Activated naive CD4-positive, alpha-beta T cell treated with anti-CD3 and anti-CD28 coated beads, Interleukin-2, amount 50 U/mL, for 24 hours (primary cell): ENCODE results near the gene CACNG8.

Experiments used
- H3K27ac Mint-ChIP-seq: one replicate; pipeline ENCODE4 v1.8.0; 2021; ENCODE audit warnings: mild to moderate bottlenecking, mixed read lengths
- H3K27me3 Mint-ChIP-seq: one replicate; pipeline ENCODE4 v1.8.0; 2021; ENCODE audit warnings: mixed read lengths
- H3K36me3 Mint-ChIP-seq: one replicate; pipeline ENCODE4 v1.8.0; 2021; ENCODE audit warnings: mixed read lengths
- H3K4me1 Mint-ChIP-seq: one replicate; pipeline ENCODE4 v1.8.0; 2021; ENCODE audit warnings: mixed read lengths
- H3K4me3 Mint-ChIP-seq: one replicate; pipeline ENCODE4 v1.8.0; 2021; ENCODE audit warnings: mild to moderate bottlenecking, mixed read lengths
- H3K9me3 Mint-ChIP-seq: one replicate; pipeline ENCODE4 v1.8.0; 2021; ENCODE audit warnings: mixed read lengths

CACNG8 gene

GRCh38 chr19:53980539-53981375, 18.0 kb downstream of the CACNG8 start:
- peaks cover 37% of the 10 kb centered on the region for H3K27me3 Mint-ChIP-seq
- peaks cover 35% of the 10 kb centered on the region for H3K4me1 Mint-ChIP-seq
- H3K9me3 Mint-ChIP-seq: no peaks in the 10 kb centered on the region
- H3K4me3 Mint-ChIP-seq: peak overlapping the region; percentile 66
- peak overlapping the region; percentile 87 for H3K27ac Mint-ChIP-seq
- H3K36me3 Mint-ChIP-seq: peaks cover 8% of the 10 kb centered on the region

GRCh38 chr19:53981376-53981951, 18.7 kb downstream of the CACNG8 start:
- Mint-ChIP-seq H3K27ac (no peak overlapping the region), H3K27me3 (peaks cover 34% of the 10 kb centered on the region), H3K9me3 (no peaks in the 10 kb centered on the region), H3K36me3 (peaks cover 8% of the 10 kb centered on the region), H3K4me3 (no peak overlapping the region), H3K4me1 (peaks cover 35% of the 10 kb centered on the region)

- peaks cover 31% of the 10 kb centered on the region for H3K27me3 Mint-ChIP-seq
- H3K4me3 Mint-ChIP-seq: no peak overlapping the region
- no peaks in the 10 kb centered on the region for H3K9me3 Mint-ChIP-seq
- no peak overlapping the region for H3K27ac Mint-ChIP-seq
- peaks cover 35% of the 10 kb centered on the region for H3K4me1 Mint-ChIP-seq
- H3K36me3 Mint-ChIP-seq: peaks cover 8% of the 10 kb centered on the region
These were observed 19.3 kb downstream of the CACNG8 start for GRCh38 chr19:53982001-53982451.

DNA sequence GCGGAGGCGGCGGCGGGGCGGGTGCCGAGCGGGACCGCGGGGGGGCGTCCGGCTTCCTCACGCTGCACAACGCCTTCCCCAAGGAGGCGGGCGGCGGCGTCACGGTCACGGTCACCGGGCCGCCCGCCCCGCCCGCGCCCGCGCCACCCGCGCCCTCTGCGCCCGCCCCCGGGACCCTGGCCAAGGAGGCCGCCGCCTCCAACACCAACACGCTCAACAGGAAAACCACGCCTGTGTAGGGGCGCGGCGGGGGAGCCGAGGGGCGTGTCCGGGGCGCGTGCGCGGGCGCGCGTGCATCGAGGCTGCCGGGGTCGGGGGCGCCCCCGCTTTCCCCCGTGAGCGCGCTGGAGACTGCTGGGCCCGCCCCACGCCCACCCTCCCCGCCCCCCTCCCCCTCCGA, 19.9 kb downstream of the CACNG8 start:
- peaks cover 31% of the 10 kb centered on the region for H3K4me1 Mint-ChIP-seq
- H3K4me3 Mint-ChIP-seq: no peak overlapping the region
- no peak overlapping the region for H3K27ac Mint-ChIP-seq
- H3K27me3 Mint-ChIP-seq: peaks cover 27% of the 10 kb centered on the region
- H3K36me3 Mint-ChIP-seq: peaks cover 8% of the 10 kb centered on the region
- no peaks in the 10 kb centered on the region for H3K9me3 Mint-ChIP-seq

- Mint-ChIP-seq H3K27ac (no peak overlapping the region), H3K9me3 (no peaks in the 10 kb centered on the region), H3K27me3 (peaks cover 24% of the 10 kb centered on the region), H3K4me3 (no peak overlapping the region), H3K36me3 (peaks cover 8% of the 10 kb centered on the region), H3K4me1 (peaks cover 26% of the 10 kb centered on the region)
These were observed 20.9 kb downstream of the CACNG8 start for GRCh38 chr19:53983457-53984289.

DNA sequence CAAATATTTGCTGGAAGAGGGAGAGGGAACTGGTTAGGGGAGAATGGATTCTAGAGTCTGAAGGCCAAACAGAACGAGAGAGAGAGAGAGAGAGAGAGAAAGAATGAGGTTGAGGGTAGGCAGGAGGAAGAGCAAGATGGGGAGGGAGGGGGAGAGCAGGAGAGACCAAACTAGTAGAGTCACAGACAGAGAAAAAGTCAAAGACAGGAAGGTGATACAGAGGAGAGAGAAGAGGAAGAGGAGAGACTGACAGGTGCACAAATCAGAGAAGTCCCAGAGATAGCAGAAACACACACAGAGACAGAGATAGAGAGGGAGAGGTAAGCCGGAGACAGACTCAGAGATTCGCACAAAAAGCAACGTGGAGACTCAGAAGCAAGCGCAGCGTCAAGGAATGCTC, 23.1 kb downstream of the CACNG8 start:
- no peak overlapping the region for H3K4me3 Mint-ChIP-seq

GRCh38 chr19:53988981-53989380, 26.2 kb downstream of the CACNG8 start:
- Mint-ChIP-seq H3K36me3 (no peaks in the 10 kb centered on the region), H3K27ac (no peak overlapping the region), H3K9me3 (no peaks in the 10 kb centered on the region), H3K4me1 (peaks cover 5% of the 10 kb centered on the region), H3K27me3 (peaks cover 18% of the 10 kb centered on the region), H3K4me3 (no peak overlapping the region)

More for the DNA sequence above, 23.1 kb downstream of the CACNG8 start:
- H3K9me3 Mint-ChIP-seq: no peaks in the 10 kb centered on the region
- H3K36me3 Mint-ChIP-seq: peaks cover 2% of the 10 kb centered on the region
- H3K4me1 Mint-ChIP-seq: peaks cover 7% of the 10 kb centered on the region
- H3K27ac Mint-ChIP-seq: no peak overlapping the region
- H3K27me3 Mint-ChIP-seq: peaks cover 10% of the 10 kb centered on the region

DNA sequence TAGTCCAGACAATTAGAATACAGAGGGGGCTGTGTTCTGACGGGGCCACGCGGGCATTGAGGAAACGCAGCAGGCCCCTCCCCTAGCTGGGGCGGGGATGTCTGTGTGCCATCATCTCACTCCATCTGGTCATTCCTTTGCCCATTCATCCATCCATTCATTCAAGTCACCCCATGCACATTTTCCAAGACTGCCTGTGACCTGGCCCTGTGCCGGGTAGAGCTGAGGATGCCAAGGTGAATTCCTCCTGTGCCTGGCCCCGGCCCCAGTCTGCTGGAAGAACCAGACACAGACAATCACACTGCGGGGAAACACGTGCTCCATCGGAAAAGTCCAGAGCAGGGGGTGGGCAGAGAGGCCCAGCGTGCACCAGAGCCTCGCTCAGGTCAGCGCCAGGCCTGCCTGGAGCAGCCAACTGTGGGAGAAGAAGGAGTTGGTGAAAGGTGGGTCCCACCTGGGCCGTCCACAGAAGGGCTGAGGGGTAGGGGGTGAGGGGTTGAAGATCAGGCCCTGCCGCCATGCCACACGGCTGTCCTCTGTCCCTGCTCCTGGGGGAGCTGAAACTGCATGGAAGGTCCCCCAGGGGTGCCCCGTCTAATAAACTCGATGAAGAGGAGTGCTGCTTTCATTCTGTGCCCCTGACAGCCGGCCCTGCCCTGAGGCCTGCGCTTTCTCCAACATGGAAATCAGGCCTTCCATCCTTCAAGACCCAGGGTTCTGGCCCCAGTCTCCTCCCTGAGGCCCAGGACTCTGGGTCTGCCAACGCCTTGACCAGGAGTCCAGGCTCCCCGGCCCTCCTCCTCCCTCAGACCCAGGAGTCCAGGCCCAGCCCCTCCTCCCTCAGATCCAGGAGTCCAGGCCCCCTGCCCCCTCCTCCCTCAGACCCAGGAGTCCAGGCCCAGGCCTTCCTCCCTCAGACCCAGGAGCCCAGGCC, 27.1 kb downstream of the CACNG8 start:
- Mint-ChIP-seq H3K27me3 (peaks cover 26% of the 10 kb centered on the region), H3K36me3 (no peaks in the 10 kb centered on the region), H3K27ac (no peak overlapping the region), H3K9me3 (no peaks in the 10 kb centered on the region), H3K4me3 (no peak overlapping the region), H3K4me1 (peaks cover 5% of the 10 kb centered on the region)

DNA sequence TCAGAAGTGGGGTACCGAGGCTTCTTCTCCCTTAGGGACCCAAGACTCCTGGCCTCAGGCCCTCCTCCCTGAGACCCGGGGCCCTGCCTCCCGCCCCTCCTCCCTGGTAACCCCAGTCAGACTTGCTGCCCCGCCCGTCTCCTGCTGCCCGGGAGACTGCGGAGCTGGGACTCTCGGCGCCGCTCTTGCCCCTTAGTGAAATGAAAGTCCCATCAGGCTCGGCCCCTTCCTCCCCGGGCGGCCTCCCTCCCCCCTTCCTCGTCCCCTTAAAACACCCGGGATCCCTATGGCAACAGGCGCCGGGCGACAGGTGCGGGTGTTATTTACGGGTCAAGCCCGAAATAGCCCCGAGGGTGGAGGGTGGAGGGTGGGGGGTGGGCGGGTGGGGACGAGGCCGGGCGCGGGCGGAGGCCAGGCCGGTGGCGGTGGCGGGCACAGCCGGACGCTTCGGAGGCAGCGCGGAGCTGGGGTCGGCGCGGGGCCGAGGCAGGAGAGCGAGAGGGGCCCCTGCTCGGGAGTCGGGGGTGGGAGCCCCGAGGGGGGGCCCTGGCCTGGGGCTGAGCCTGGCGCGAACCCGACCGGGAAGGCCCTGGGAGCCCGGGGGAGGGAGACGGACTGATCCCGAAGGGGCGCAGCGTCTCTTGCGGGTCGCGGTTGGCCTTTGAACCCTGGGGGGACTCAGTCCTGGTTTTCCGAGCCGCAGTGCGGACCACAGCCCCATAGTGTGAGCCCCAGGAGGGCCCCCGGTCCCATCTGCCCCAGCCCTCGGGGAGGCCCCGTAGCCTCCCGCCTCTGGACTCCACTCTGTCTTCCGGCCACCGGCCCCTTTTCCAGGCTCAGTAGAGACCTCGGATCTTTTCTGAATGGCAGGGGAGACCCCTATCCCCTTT, 28.7 kb downstream of the CACNG8 start, which contains the start of gene CACNG6:
TSS of gene CACNG6 (plus strand) at position 414 of the 890 bp plus-strand sequence. CDS start 1,241 bp downstream, outside the sequence.
- Mint-ChIP-seq H3K4me3 (peak within 1 kb of the TSS; percentile 40), H3K4me1 (peaks cover 5% of the 10 kb centered on the region), H3K27ac (no peak within 1 kb of the TSS), H3K9me3 (no peaks in the 10 kb centered on the region), H3K27me3 (peaks cover 35% of the 10 kb centered on the region), H3K36me3 (no peaks in the 10 kb centered on the region)

DNA sequence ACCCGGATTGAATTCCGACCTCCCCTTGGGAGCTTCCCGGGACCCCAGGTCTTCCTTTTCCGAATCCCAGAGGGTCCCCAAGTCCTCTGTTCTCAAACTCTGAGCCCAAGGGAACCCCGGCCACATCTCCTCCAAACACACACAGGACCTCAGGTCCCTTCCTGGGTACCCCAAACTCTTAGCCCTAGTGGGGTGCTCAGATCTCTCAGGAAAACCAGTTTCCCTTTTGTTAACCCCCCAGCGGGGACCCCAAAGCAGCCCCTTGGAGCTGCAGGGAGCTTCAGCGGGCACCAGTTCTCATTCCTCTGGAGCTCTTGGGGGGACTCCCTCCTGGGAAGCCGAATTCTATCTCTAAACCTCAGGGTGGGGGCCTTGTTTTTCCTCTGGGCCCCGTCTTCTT, 29.5 kb downstream of the CACNG8 start:
- H3K4me3 Mint-ChIP-seq: peak overlapping the region; percentile 40
- peaks cover 37% of the 10 kb centered on the region for H3K27me3 Mint-ChIP-seq
- H3K27ac Mint-ChIP-seq: no peak overlapping the region

DNA sequence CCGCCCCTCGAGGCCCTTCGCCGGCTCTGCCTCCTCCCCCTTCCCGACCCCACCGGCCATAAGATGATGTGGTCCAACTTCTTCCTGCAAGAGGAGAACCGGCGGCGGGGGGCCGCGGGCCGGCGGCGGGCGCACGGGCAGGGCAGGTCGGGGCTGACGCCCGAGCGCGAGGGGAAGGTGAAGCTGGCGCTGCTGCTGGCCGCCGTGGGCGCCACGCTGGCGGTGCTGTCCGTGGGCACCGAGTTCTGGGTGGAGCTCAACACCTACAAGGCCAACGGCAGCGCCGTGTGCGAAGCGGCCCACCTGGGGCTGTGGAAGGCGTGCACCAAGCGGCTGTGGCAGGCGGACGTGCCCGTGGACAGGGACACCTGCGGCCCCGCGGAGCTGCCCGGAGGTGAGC, 30.1 kb downstream of the CACNG8 start:
- no peak overlapping the region for H3K27ac Mint-ChIP-seq
- H3K4me3 Mint-ChIP-seq: no peak overlapping the region
- peaks cover 40% of the 10 kb centered on the region for H3K27me3 Mint-ChIP-seq
- peaks cover 5% of the 10 kb centered on the region for H3K4me1 Mint-ChIP-seq
- H3K36me3 Mint-ChIP-seq: no peaks in the 10 kb centered on the region
- no peaks in the 10 kb centered on the region for H3K9me3 Mint-ChIP-seq

More for the DNA sequence above, 29.5 kb downstream of the CACNG8 start:
- Mint-ChIP-seq H3K9me3 (no peaks in the 10 kb centered on the region), H3K36me3 (no peaks in the 10 kb centered on the region), H3K4me1 (peaks cover 5% of the 10 kb centered on the region)

DNA sequence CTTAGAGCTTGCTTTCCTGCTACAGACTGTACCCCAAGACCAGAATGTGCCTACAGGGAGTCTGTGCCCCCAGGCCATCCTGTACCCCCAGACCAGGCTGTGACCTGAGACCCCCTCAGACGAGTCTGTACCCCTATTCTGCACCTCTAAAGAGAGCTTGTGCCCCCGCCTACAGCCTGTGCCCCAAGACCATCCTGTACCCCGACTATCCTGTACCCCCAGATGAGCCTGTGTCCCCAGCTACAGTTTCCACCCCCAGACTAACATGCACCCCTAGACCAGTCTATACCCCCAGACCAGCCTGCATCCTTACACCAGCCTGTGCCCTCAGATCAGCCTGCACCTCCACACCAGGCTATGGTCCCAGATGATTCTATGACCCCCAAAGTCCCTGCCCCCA, 30.7 kb downstream of the CACNG8 start:
- H3K4me3 Mint-ChIP-seq: no peak overlapping the region
- H3K9me3 Mint-ChIP-seq: no peaks in the 10 kb centered on the region
- H3K36me3 Mint-ChIP-seq: no peaks in the 10 kb centered on the region
- H3K4me1 Mint-ChIP-seq: peaks cover 5% of the 10 kb centered on the region
- H3K27me3 Mint-ChIP-seq: peaks cover 40% of the 10 kb centered on the region
- H3K27ac Mint-ChIP-seq: no peak overlapping the region

DNA sequence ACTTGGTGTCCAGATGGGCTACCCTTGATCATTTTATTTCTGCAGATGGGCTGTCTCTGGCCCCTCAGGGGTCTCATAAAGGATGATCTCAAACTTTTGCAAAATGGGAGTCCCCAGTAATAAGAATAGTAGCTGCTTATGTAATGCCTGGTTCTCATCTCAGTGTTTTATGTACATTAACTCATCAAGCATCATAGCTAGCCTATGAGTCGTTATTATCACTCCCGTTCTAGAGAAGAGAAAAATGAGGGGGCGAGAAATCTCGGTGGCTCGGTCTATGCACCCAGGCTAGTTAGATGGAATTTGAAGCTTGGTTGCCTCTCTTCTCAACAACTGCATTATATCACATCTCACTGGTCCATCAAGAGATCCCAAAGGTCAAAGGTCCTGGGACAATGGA, 32.1 kb downstream of the CACNG8 start:
- H3K27me3 Mint-ChIP-seq: peaks cover 48% of the 10 kb centered on the region
- H3K9me3 Mint-ChIP-seq: no peaks in the 10 kb centered on the region
- no peak overlapping the region for H3K4me3 Mint-ChIP-seq
- H3K4me1 Mint-ChIP-seq: peaks cover 5% of the 10 kb centered on the region
- no peaks in the 10 kb centered on the region for H3K36me3 Mint-ChIP-seq
- no peak overlapping the region for H3K27ac Mint-ChIP-seq

GRCh38 chr19:53998223-53998622, 35.5 kb downstream of the CACNG8 start:
- H3K4me3 Mint-ChIP-seq: no peak overlapping the region
- H3K27ac Mint-ChIP-seq: no peak overlapping the region
- no peaks in the 10 kb centered on the region for H3K9me3 Mint-ChIP-seq
- H3K27me3 Mint-ChIP-seq: peaks cover 52% of the 10 kb centered on the region
- no peaks in the 10 kb centered on the region for H3K4me1 Mint-ChIP-seq
- H3K36me3 Mint-ChIP-seq: no peaks in the 10 kb centered on the region
